ENCODE results near the gene CADPS. TPM values are rescaled to one million over a fixed set of nuclear protein-coding genes. Genes with fewer than 3 reads are reported as not detected.

CADPS gene
- polyA plus RNA-seq, 2 donors = 0.09 to 0.20 TPM

GRCh38 chr3:62446337-62446940 lies 428.8 kb downstream of the CADPS start:
- 79 to 81% methylated on average over 5 of the region's 5 CpGs for WGBS, 2 donors
- Histone ChIP-seq H3K9me3 (ENCODE audit: control insufficient read depth in 2 of 2, insufficient read depth in 1 of 2, low read depth in 1 of 2, low read length in 1 of 2) (no peaks in the 10 kb centered on the region), H3K36me3 (ENCODE audit: control insufficient read depth in 2 of 2, insufficient read depth in 2 of 2, low read length in 1 of 2) (no peaks in the 10 kb centered on the region), H3K27me3 (ENCODE audit: control insufficient read depth in 1 of 2, insufficient read depth in 2 of 2, low read length in 2 of 2) (no peaks in the 10 kb centered on the region), H3K27ac (ENCODE audit: low read depth in 2 of 2, low read length in 1 of 2) (no peak overlapping the region), H3K4me3 (ENCODE audit: low read depth in 1 of 2, low read length in 2 of 2) (no peak overlapping the region), H3K4me1 (ENCODE audit: control insufficient read depth in 2 of 2, insufficient read depth in 2 of 2, low read length in 1 of 2) (no peaks in the 10 kb centered on the region)

GRCh38 chr3:62445275-62445674 lies 429.9 kb downstream of the CADPS start:
- 3 to 7% methylated on average over 1 of the region's 1 CpG for WGBS, 2 donors
- Histone ChIP-seq H3K4me1 (ENCODE audit: control insufficient read depth in 2 of 2, insufficient read depth in 2 of 2, low read length in 1 of 2) (no peaks in the 10 kb centered on the region), H3K36me3 (ENCODE audit: control insufficient read depth in 2 of 2, insufficient read depth in 2 of 2, low read length in 1 of 2) (no peaks in the 10 kb centered on the region), H3K4me3 (ENCODE audit: low read depth in 1 of 2, low read length in 2 of 2) (no peak overlapping the region), H3K27ac (ENCODE audit: low read depth in 2 of 2, low read length in 1 of 2) (no peak overlapping the region), H3K27me3 (ENCODE audit: control insufficient read depth in 1 of 2, insufficient read depth in 2 of 2, low read length in 2 of 2) (peaks cover 0 to 3% of the 10 kb centered on the region in 2 donors), H3K9me3 (ENCODE audit: control insufficient read depth in 2 of 2, insufficient read depth in 1 of 2, low read depth in 1 of 2, low read length in 1 of 2) (no peaks in the 10 kb centered on the region)

GRCh38 chr3:62439978-62440377 lies 435.2 kb downstream of the CADPS start:
- Histone ChIP-seq H3K9me3 (ENCODE audit: control insufficient read depth in 2 of 2, insufficient read depth in 1 of 2, low read depth in 1 of 2, low read length in 1 of 2) (no peaks in the 10 kb centered on the region), H3K27me3 (ENCODE audit: control insufficient read depth in 1 of 2, insufficient read depth in 2 of 2, low read length in 2 of 2) (peaks cover 2 to 3% of the 10 kb centered on the region in 2 donors), H3K27ac (ENCODE audit: low read depth in 2 of 2, low read length in 1 of 2) (no peak overlapping the region), H3K4me3 (ENCODE audit: low read depth in 1 of 2, low read length in 2 of 2) (no peak overlapping the region), H3K36me3 (ENCODE audit: control insufficient read depth in 2 of 2, insufficient read depth in 2 of 2, low read length in 1 of 2) (no peaks in the 10 kb centered on the region), H3K4me1 (ENCODE audit: control insufficient read depth in 2 of 2, insufficient read depth in 2 of 2, low read length in 1 of 2) (no peaks in the 10 kb centered on the region)

GRCh38 chr3:62439176-62439813 lies 435.9 kb downstream of the CADPS start:
- H3K27ac ChIP-seq (ENCODE audit: low read depth in 2 of 2, low read length in 1 of 2) = no peak overlapping the region
- no peaks in the 10 kb centered on the region for H3K4me1 ChIP-seq (ENCODE audit: control insufficient read depth in 2 of 2, insufficient read depth in 2 of 2, low read length in 1 of 2)
- WGBS, 2 donors = 60 to 64% methylated on average over 5 of the region's 5 CpGs
- no peaks in the 10 kb centered on the region for H3K36me3 ChIP-seq (ENCODE audit: control insufficient read depth in 2 of 2, insufficient read depth in 2 of 2, low read length in 1 of 2)
- H3K4me3 ChIP-seq (ENCODE audit: low read depth in 1 of 2, low read length in 2 of 2) = no peak overlapping the region
- H3K9me3 ChIP-seq (ENCODE audit: control insufficient read depth in 2 of 2, insufficient read depth in 1 of 2, low read depth in 1 of 2, low read length in 1 of 2) = no peaks in the 10 kb centered on the region
- peaks cover 2 to 3% of the 10 kb centered on the region in 2 donors for H3K27me3 ChIP-seq (ENCODE audit: control insufficient read depth in 1 of 2, insufficient read depth in 2 of 2, low read length in 2 of 2)

GRCh38 chr3:62436785-62437184 lies 438.4 kb downstream of the CADPS start:
- Histone ChIP-seq H3K4me3 (ENCODE audit: low read depth in 1 of 2, low read length in 2 of 2) (no peak overlapping the region), H3K4me1 (ENCODE audit: control insufficient read depth in 2 of 2, insufficient read depth in 2 of 2, low read length in 1 of 2) (no peaks in the 10 kb centered on the region), H3K36me3 (ENCODE audit: control insufficient read depth in 2 of 2, insufficient read depth in 2 of 2, low read length in 1 of 2) (no peaks in the 10 kb centered on the region), H3K27ac (ENCODE audit: low read depth in 2 of 2, low read length in 1 of 2) (no peak overlapping the region), H3K27me3 (ENCODE audit: control insufficient read depth in 1 of 2, insufficient read depth in 2 of 2, low read length in 2 of 2) (peaks cover 2 to 3% of the 10 kb centered on the region in 2 donors), H3K9me3 (ENCODE audit: control insufficient read depth in 2 of 2, insufficient read depth in 1 of 2, low read depth in 1 of 2, low read length in 1 of 2) (no peaks in the 10 kb centered on the region)
- WGBS, 2 donors = 69 to 79% methylated on average over 7 of the region's 7 CpGs

GRCh38 chr3:62433396-62433795 lies 441.8 kb downstream of the CADPS start:
- H3K36me3 ChIP-seq (ENCODE audit: control insufficient read depth in 2 of 2, insufficient read depth in 2 of 2, low read length in 1 of 2) = no peaks in the 10 kb centered on the region
- H3K9me3 ChIP-seq (ENCODE audit: control insufficient read depth in 2 of 2, insufficient read depth in 1 of 2, low read depth in 1 of 2, low read length in 1 of 2) = no peaks in the 10 kb centered on the region
- H3K27me3 ChIP-seq (ENCODE audit: control insufficient read depth in 1 of 2, insufficient read depth in 2 of 2, low read length in 2 of 2) = peaks cover 0 to 3% of the 10 kb centered on the region in 2 donors
- 75 to 78% methylated on average over 8 of the region's 8 CpGs for WGBS, 2 donors
- no peak overlapping the region for H3K27ac ChIP-seq (ENCODE audit: low read depth in 2 of 2, low read length in 1 of 2)
- no peak overlapping the region for H3K4me3 ChIP-seq (ENCODE audit: low read depth in 1 of 2, low read length in 2 of 2)
- H3K4me1 ChIP-seq (ENCODE audit: control insufficient read depth in 2 of 2, insufficient read depth in 2 of 2, low read length in 1 of 2) = no peaks in the 10 kb centered on the region

GRCh38 chr3:62421207-62421606 lies 454.0 kb downstream of the CADPS start:
- 80 to 81% methylated on average over 10 of the region's 10 CpGs for WGBS, 2 donors
- no peaks in the 10 kb centered on the region for H3K4me1 ChIP-seq (ENCODE audit: control insufficient read depth in 2 of 2, insufficient read depth in 2 of 2, low read length in 1 of 2)
- no peaks in the 10 kb centered on the region for H3K36me3 ChIP-seq (ENCODE audit: control insufficient read depth in 2 of 2, insufficient read depth in 2 of 2, low read length in 1 of 2)
- no peak overlapping the region for H3K27ac ChIP-seq (ENCODE audit: low read depth in 2 of 2, low read length in 1 of 2)
- H3K9me3 ChIP-seq (ENCODE audit: control insufficient read depth in 2 of 2, insufficient read depth in 1 of 2, low read depth in 1 of 2, low read length in 1 of 2) = no peaks in the 10 kb centered on the region
- no peaks in the 10 kb centered on the region for H3K27me3 ChIP-seq (ENCODE audit: control insufficient read depth in 1 of 2, insufficient read depth in 2 of 2, low read length in 2 of 2)
- no peak overlapping the region for H3K4me3 ChIP-seq (ENCODE audit: low read depth in 1 of 2, low read length in 2 of 2)

GRCh38 chr3:62416144-62416543 lies 459.1 kb downstream of the CADPS start:
- no peaks in the 10 kb centered on the region for H3K36me3 ChIP-seq (ENCODE audit: control insufficient read depth in 2 of 2, insufficient read depth in 2 of 2, low read length in 1 of 2)
- no peak overlapping the region for H3K27ac ChIP-seq (ENCODE audit: low read depth in 2 of 2, low read length in 1 of 2)
- H3K9me3 ChIP-seq (ENCODE audit: control insufficient read depth in 2 of 2, insufficient read depth in 1 of 2, low read depth in 1 of 2, low read length in 1 of 2) = no peaks in the 10 kb centered on the region
- H3K4me3 ChIP-seq (ENCODE audit: low read depth in 1 of 2, low read length in 2 of 2) = no peak overlapping the region
- 36 to 45% methylated on average over 3 of the region's 3 CpGs for WGBS, 2 donors
- H3K27me3 ChIP-seq (ENCODE audit: control insufficient read depth in 1 of 2, insufficient read depth in 2 of 2, low read length in 2 of 2) = no peaks in the 10 kb centered on the region
- H3K4me1 ChIP-seq (ENCODE audit: control insufficient read depth in 2 of 2, insufficient read depth in 2 of 2, low read length in 1 of 2) = no peaks in the 10 kb centered on the region

GRCh38 chr3:62415312-62415801 lies 459.9 kb downstream of the CADPS start:
- Histone ChIP-seq H3K9me3 (ENCODE audit: control insufficient read depth in 2 of 2, insufficient read depth in 1 of 2, low read depth in 1 of 2, low read length in 1 of 2) (no peaks in the 10 kb centered on the region), H3K36me3 (ENCODE audit: control insufficient read depth in 2 of 2, insufficient read depth in 2 of 2, low read length in 1 of 2) (no peaks in the 10 kb centered on the region), H3K4me3 (ENCODE audit: low read depth in 1 of 2, low read length in 2 of 2) (no peak overlapping the region), H3K4me1 (ENCODE audit: control insufficient read depth in 2 of 2, insufficient read depth in 2 of 2, low read length in 1 of 2) (no peaks in the 10 kb centered on the region), H3K27me3 (ENCODE audit: control insufficient read depth in 1 of 2, insufficient read depth in 2 of 2, low read length in 2 of 2) (peaks cover 0 to 2% of the 10 kb centered on the region in 2 donors), H3K27ac (ENCODE audit: low read depth in 2 of 2, low read length in 1 of 2) (no peak overlapping the region)
- WGBS, 2 donors = 55 to 58% methylated on average over 9 of the region's 9 CpGs

- H3K4me3 ChIP-seq (ENCODE audit: low read depth in 1 of 2, low read length in 2 of 2) = no peak overlapping the region
- no peaks in the 10 kb centered on the region for H3K4me1 ChIP-seq (ENCODE audit: control insufficient read depth in 2 of 2, insufficient read depth in 2 of 2, low read length in 1 of 2)
- no peak overlapping the region for H3K27ac ChIP-seq (ENCODE audit: low read depth in 2 of 2, low read length in 1 of 2)
- H3K27me3 ChIP-seq (ENCODE audit: control insufficient read depth in 1 of 2, insufficient read depth in 2 of 2, low read length in 2 of 2) = peaks cover 0 to 3% of the 10 kb centered on the region in 2 donors
- H3K9me3 ChIP-seq (ENCODE audit: control insufficient read depth in 2 of 2, insufficient read depth in 1 of 2, low read depth in 1 of 2, low read length in 1 of 2) = no peaks in the 10 kb centered on the region
- no peaks in the 10 kb centered on the region for H3K36me3 ChIP-seq (ENCODE audit: control insufficient read depth in 2 of 2, insufficient read depth in 2 of 2, low read length in 1 of 2)
- 79 to 83% methylated on average over 11 of the region's 11 CpGs for WGBS, 2 donors
Measured at GRCh38 chr3:62414786-62415185, 460.4 kb downstream of the CADPS start.
